ENCODE measurements around the gene GPR151. TPM values are rescaled to one million over a fixed set of nuclear protein-coding genes. Genes with fewer than 3 reads are reported as not detected.

GPR151 gene
- total RNA-seq, 5 donors from 2014 or later (not counting 1 experiment from before 2014, with no cell fraction given): not detected

DNA sequence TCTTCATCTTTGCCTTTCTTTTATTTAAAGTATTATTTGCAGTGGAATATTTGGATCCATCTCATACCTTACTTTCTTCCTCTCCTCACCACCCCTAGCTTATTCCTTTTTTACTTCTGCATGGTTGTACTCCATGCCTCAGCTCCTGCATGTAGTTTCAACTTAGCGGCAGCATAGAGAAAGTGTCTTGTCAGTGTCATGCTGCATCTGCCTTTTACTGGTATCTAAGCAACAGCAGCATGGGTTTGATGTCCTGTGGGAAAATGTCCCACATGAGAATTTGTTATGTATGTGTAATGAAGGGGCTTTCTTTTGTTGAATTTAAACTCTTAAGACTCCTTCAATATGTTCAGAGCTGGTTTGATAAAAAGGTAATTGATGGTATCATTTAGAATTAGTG lies 48.2 kb downstream of the GPR151 start:
- Histone ChIP-seq H3K4me3 (ENCODE audit: control insufficient read depth in 1 of 2, extremely low read depth in 1 of 2, low read length in 1 of 2) (no peak overlapping the region), H3K27ac (ENCODE audit: low read length) (no peak overlapping the region), H3K9me3 (no peaks in the 10 kb centered on the region), H3K36me3 (ENCODE audit: control insufficient read depth in 2 of 2, extremely low read depth in 1 of 2, insufficient read depth in 1 of 2, low read length in 1 of 2) (peaks cover 0 to 51% of the 10 kb centered on the region in 2 donors), H3K27me3 (replicated peaks in 1 of 2; ENCODE audit: control insufficient read depth in 2 of 2, extremely low read depth in 1 of 2, insufficient read depth in 2 of 2, low read length in 1 of 2) (no peaks in the 10 kb centered on the region), H3K4me1 (ENCODE audit: control insufficient read depth in 1 of 2, extremely low read depth in 1 of 2, insufficient read depth in 2 of 2, low read length in 2 of 2) (no peaks in the 10 kb centered on the region)
- no peak overlapping the region for H3K4me3 Mint-ChIP-seq
- ATAC-seq (replicated peaks in 1 of 4): no peak
- peaks cover 23 to 26% (median 25%) of the 10 kb centered on the region in 3 donors for H3K4me1 Mint-ChIP-seq
- ChIA-PET POLR2A (no interaction called here), CTCF (interaction anchor here (0.5 to 1.4 kb wide), 6 partner anchors 18 to 742 kb away, joined by 3 to 6 read pairs (median 4); partner anchors contain the start of gene TCERG1 (in 1 of the 2))
- no peak overlapping the region for H3K27ac Mint-ChIP-seq
- no peaks in the 10 kb centered on the region for H3K9me3 Mint-ChIP-seq
- DNase-seq: no peak
- 100% methylated on average over 1 of the region's 1 CpG for WGBS (ENCODE audit: insufficient coverage)
- H3K27me3 Mint-ChIP-seq: no peaks in the 10 kb centered on the region
- peaks cover 60% of the 10 kb centered on the region for H3K36me3 Mint-ChIP-seq

- CTCF ChIA-PET: interaction anchor here (0.6 to 1.4 kb wide), 6 partner anchors 16 to 1938 kb away, joined by 3 to 6 read pairs (median 4); partner anchors contain the start of gene TCERG1 (in 1 of the 2)
Measured at GRCh38 chr5:146466521-146467349, 49.3 kb downstream of the GPR151 start.

DNA sequence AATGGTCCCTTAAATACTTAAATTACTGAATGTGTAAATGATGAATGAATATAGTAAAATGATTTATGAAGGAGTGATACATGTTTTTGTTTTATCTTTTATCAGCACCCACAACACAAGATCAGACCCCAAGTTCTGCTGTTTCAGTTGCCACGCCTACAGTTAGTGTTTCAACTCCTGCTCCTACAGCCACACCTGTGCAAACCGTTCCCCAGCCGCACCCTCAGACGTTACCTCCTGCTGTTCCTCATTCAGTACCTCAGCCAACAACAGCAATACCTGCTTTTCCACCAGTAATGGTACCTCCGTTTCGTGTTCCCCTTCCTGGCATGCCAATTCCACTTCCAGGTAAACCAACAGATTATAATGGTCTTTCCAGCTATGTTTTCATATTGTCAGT lies 52.5 kb downstream of the GPR151 start:
- H3K27ac ChIP-seq (ENCODE audit: low read length): no peak overlapping the region
- Mint-ChIP-seq H3K9me3 (no peaks in the 10 kb centered on the region), H3K27ac (peak overlapping the region in 1 of 2 donors; percentile 34), H3K27me3 (no peaks in the 10 kb centered on the region), H3K36me3 (peaks cover 60% of the 10 kb centered on the region), H3K4me3 (no peak overlapping the region), H3K4me1 (peaks cover 26 to 46% (median 33%) of the 10 kb centered on the region in 3 donors)
- no peaks in the 10 kb centered on the region for H3K4me1 ChIP-seq (ENCODE audit: control insufficient read depth in 1 of 2, extremely low read depth in 1 of 2, insufficient read depth in 2 of 2, low read length in 2 of 2)
- H3K9me3 ChIP-seq: no peaks in the 10 kb centered on the region
- DNase-seq: no peak
- no peaks in the 10 kb centered on the region for H3K27me3 ChIP-seq (replicated peaks in 1 of 2; ENCODE audit: control insufficient read depth in 2 of 2, extremely low read depth in 1 of 2, insufficient read depth in 2 of 2, low read length in 1 of 2)
- 77% methylated on average over 4 of the region's 6 CpGs for WGBS (ENCODE audit: insufficient coverage)
- ChIA-PET CTCF (no interaction called here), POLR2A (no interaction called here)
- ATAC-seq (replicated peaks in 1 of 4): no peak
- H3K36me3 ChIP-seq (ENCODE audit: control insufficient read depth in 2 of 2, extremely low read depth in 1 of 2, insufficient read depth in 1 of 2, low read length in 1 of 2): peaks cover 0 to 69% of the 10 kb centered on the region in 2 donors
- H3K4me3 ChIP-seq (ENCODE audit: control insufficient read depth in 1 of 2, extremely low read depth in 1 of 2, low read length in 1 of 2): no peak overlapping the region

More at GRCh38 chr5:146466521-146467349, 49.3 kb downstream of the GPR151 start:
- Mint-ChIP-seq H3K9me3 (no peaks in the 10 kb centered on the region), H3K36me3 (peaks cover 56% of the 10 kb centered on the region), H3K4me1 (peaks cover 23 to 28% (median 26%) of the 10 kb centered on the region in 3 donors), H3K4me3 (no peak overlapping the region), H3K27me3 (no peaks in the 10 kb centered on the region), H3K27ac (no peak overlapping the region)
- Histone ChIP-seq H3K4me3 (ENCODE audit: control insufficient read depth in 1 of 2, extremely low read depth in 1 of 2, low read length in 1 of 2) (no peak overlapping the region), H3K27ac (ENCODE audit: low read length) (no peak overlapping the region), H3K36me3 (ENCODE audit: control insufficient read depth in 2 of 2, extremely low read depth in 1 of 2, insufficient read depth in 1 of 2, low read length in 1 of 2) (peaks cover 0 to 52% of the 10 kb centered on the region in 2 donors), H3K9me3 (no peaks in the 10 kb centered on the region), H3K4me1 (ENCODE audit: control insufficient read depth in 1 of 2, extremely low read depth in 1 of 2, insufficient read depth in 2 of 2, low read length in 2 of 2) (no peaks in the 10 kb centered on the region), H3K27me3 (replicated peaks in 1 of 2; ENCODE audit: control insufficient read depth in 2 of 2, extremely low read depth in 1 of 2, insufficient read depth in 2 of 2, low read length in 1 of 2) (no peaks in the 10 kb centered on the region)
- POLR2A ChIA-PET: no interaction called here
- ATAC-seq (replicated peaks in 1 of 4): no peak
- DNase-seq: no peak
- WGBS (ENCODE audit: insufficient coverage): 100% methylated on average over 1 of the region's 3 CpGs

Other genes with a start within 250 kb of the GPR151 start
- under 1 TPM in 2 of 5 donors, not detected in 3; 0.10 to 0.19 TPM for gene POU4F3, start 177.4 kb downstream of the GPR151 start, total RNA-seq
- gene TCERG1, start 68.9 kb downstream of the GPR151 start, total RNA-seq: 100 to 1,000 TPM in 1 of 5 donors, 10 to 100 TPM in 4; 67.4 to 113 (median 75.1) TPM

Measured in T-cell (primary cell).